A549 (cell line): ENCODE data around the gene TMEM156. TPM values are rescaled to one million over a fixed set of nuclear protein-coding genes. Genes with fewer than 3 reads are reported as not detected.

ENCODE experiments used
- ATAC-seq, 2 experiments: fragments of 200-7000 bp in 1 of 2; fragments of >200 bp in 1 of 2; cut with Nextera tagmentation in 1 of 2; cut with Tn5 transposase in 1 of 2; 3 replicates each; pipeline versions ENCODE4 v1.8.0 to v1.9.1; 2018 to 2020; ENCODE audit warnings: mild to moderate bottlenecking in 1 of 2, moderate library complexity in 1 of 2
- CTCF ChIA-PET: fragments of 300-600 bp; sonication (Branson Sonifier 250); formaldehyde crosslinking; extraction: SDS; loops from one replicate; lab custom pipeline; 2021; ENCODE audit warnings: antibody characterized with exemption, inconsistent platforms; lab: Yijun Ruan, JAX
- POLR2A ChIA-PET: fragments of 350-600 bp; formaldehyde crosslinking; extraction: SDS; loops from one replicate; lab custom pipeline; 2021; ENCODE audit warnings: antibody characterized with exemption, inconsistent platforms; lab: Yijun Ruan, JAX
- DNase-seq, 2 experiments: peaks; one replicate each; pipeline versions ENCODE4 v3.0.0 to v3.0.0-alpha.2; 2011 to 2016; ENCODE audit warnings: low read depth in 1 of 2, low spot score in 1 of 2
- FAIRE-seq: peaks from 2 replicates; lab custom pipeline; 2011; peaks lifted over from hg19 to GRCh38; lab: Jason Lieb, UNC
- H3K27ac ChIP-seq, 2 experiments: fragments of >200 bp; sonication (Bioruptor Twin); formaldehyde crosslinking; 3 replicates each; pipeline ENCODE4 v1.5.1; 2016 to 2017
- H3K4me1 ChIP-seq: fragments of >200 bp; sonication (Bioruptor Twin); formaldehyde crosslinking; 3 replicates; pipeline ENCODE4 v1.6.1; 2016
- H3K4me2 ChIP-seq: fragments of >200 bp; sonication (Bioruptor Twin); formaldehyde crosslinking; 3 replicates; pipeline ENCODE4 v1.6.1; 2016
- H3K4me3 ChIP-seq: fragments of >200 bp; sonication (Bioruptor Twin); formaldehyde crosslinking; 3 replicates; pipeline ENCODE4 v1.5.1; 2016
- H3K9me3 ChIP-seq: fragments of >200 bp; sonication (Bioruptor Twin); formaldehyde crosslinking; 3 replicates; pipeline ENCODE4 v1.6.1; 2016
- ATOH8 ChIP-seq: fragments of 250-450 bp; sonication (Bioruptor Pico); IDR thresholded peaks from 2 replicates; pipeline ENCODE4 v1.5.0; 2020; ENCODE audit warnings: low read depth, mild to moderate bottlenecking, moderate library complexity
- BCL3 ChIP-seq: fragments of >200 bp; sonication (Bioruptor Twin); formaldehyde crosslinking; IDR thresholded peaks from 3 replicates; pipeline ENCODE4 v1.6.1; 2016
- CHD2 ChIP-seq: fragments of 150-350 bp; IDR thresholded peaks from 2 replicates; pipeline ENCODE4 v1.6.1; 2014; ENCODE audit warnings: low read length; ENCODE audit not compliant: partially characterized antibody
- CTCF ChIP-seq: fragments of >200 bp; sonication (Bioruptor Twin); formaldehyde crosslinking; IDR thresholded peaks from 3 replicates; pipeline ENCODE4 v1.5.1; 2016
- EHMT2 ChIP-seq: fragments of 200-600 bp; sonication (generic); IDR thresholded peaks from 2 replicates; pipeline ENCODE4 v1.6.1; 2016; ENCODE audit warnings: antibody characterized with exemption, low read depth, mild to moderate bottlenecking, moderate library complexity
- ELK1 ChIP-seq: fragments of 150-350 bp; IDR thresholded peaks from 2 replicates; pipeline ENCODE4 v1.6.1; 2014; ENCODE audit warnings: low read depth, mild to moderate bottlenecking, low read length
- FOXS1 ChIP-seq: fragments of 250-450 bp; sonication (Bioruptor Pico); IDR thresholded peaks from 2 replicates; pipeline ENCODE4 v1.5.0; 2020; ENCODE audit warnings: mild to moderate bottlenecking, moderate library complexity
- GATA3 ChIP-seq: IDR thresholded peaks from 2 replicates; pipeline ENCODE4 v1.6.1; 2012; ENCODE audit warnings: borderline replicate concordance
- JUN ChIP-seq, 2 experiments: fragments of >200 bp; sonication (Bioruptor Twin); formaldehyde crosslinking; IDR thresholded peaks; 2 replicates in 1 of 2; 3 replicates in 1 of 2; pipeline ENCODE4 v1.6.1; 2016 to 2017
- JUNB ChIP-seq: fragments of >200 bp; sonication (Bioruptor Twin); formaldehyde crosslinking; IDR thresholded peaks from 2 replicates; pipeline ENCODE4 v1.6.1; 2016
- KDM5A ChIP-seq: fragments of 200-600 bp; sonication (generic); IDR thresholded peaks from 2 replicates; pipeline ENCODE4 v1.6.1; 2016; ENCODE audit warnings: antibody characterized with exemption, mild to moderate bottlenecking
- MAFK ChIP-seq: fragments of 450-650 bp; IDR thresholded peaks from 2 replicates; pipeline ENCODE4 v1.6.1; 2014; ENCODE audit not compliant: partially characterized antibody
- NFE2L2 ChIP-seq: fragments of 150-350 bp; conservative IDR thresholded peaks from 2 replicates; pipeline ENCODE4 v1.6.1; 2014; ENCODE audit warnings: low read length
- NPAS2 ChIP-seq: fragments of 250-450 bp; sonication (Bioruptor Pico); IDR thresholded peaks from 2 replicates; pipeline ENCODE4 v1.8.0; 2022; ENCODE audit warnings: mild to moderate bottlenecking, moderate library complexity, borderline replicate concordance
- NR3C1 ChIP-seq: fragments of >200 bp; sonication (Bioruptor Twin); formaldehyde crosslinking; IDR thresholded peaks from 3 replicates; pipeline ENCODE4 v1.6.1; 2017
- POLR2A ChIP-seq: IDR thresholded peaks from 2 replicates; pipeline ENCODE4 v1.6.1; 2012; ENCODE audit warnings: mild to moderate bottlenecking, low read length
- POLR2AphosphoS2 ChIP-seq: conservative IDR thresholded peaks from 2 replicates; pipeline ENCODE4 v1.6.1; 2012; ENCODE audit warnings: low read length, improper control_type of control experiment, inconsistent platforms
- RARB ChIP-seq: fragments of 250-450 bp; sonication (Bioruptor Pico); IDR thresholded peaks from 2 replicates; pipeline ENCODE4 v1.8.0; 2021; ENCODE audit warnings: mild to moderate bottlenecking, moderate library complexity
- RFX5 ChIP-seq: fragments of 450-650 bp; IDR thresholded peaks from 2 replicates; pipeline ENCODE4 v1.7.1; 2014; ENCODE audit warnings: antibody characterized with exemption, mild to moderate bottlenecking, moderate library complexity
- RNF2 ChIP-seq: fragments of 200-600 bp; sonication (generic); IDR thresholded peaks from 2 replicates; pipeline ENCODE4 v1.6.1; 2016; ENCODE audit warnings: low read depth, mild to moderate bottlenecking, antibody characterized with exemption, moderate library complexity, borderline replicate concordance
- SMC3 ChIP-seq: fragments of >200 bp; sonication (Bioruptor Twin); formaldehyde crosslinking; IDR thresholded peaks from 3 replicates; pipeline ENCODE4 v1.6.1; 2018; ENCODE audit warnings: inconsistent platforms
- TFCP2L1 ChIP-seq: fragments of 250-450 bp; sonication (Bioruptor Pico); IDR thresholded peaks from 2 replicates; pipeline ENCODE4 v1.5.0; 2021; ENCODE audit warnings: mild to moderate bottlenecking
- ZC3H11A ChIP-seq: fragments of 450-650 bp; IDR thresholded peaks from 2 replicates; pipeline ENCODE4 v1.6.1; 2014; ENCODE audit warnings: antibody characterized with exemption, mild to moderate bottlenecking
- ZFP36 ChIP-seq: fragments of 450-650 bp; IDR thresholded peaks from 2 replicates; pipeline ENCODE4 v1.6.1; 2014; ENCODE audit warnings: borderline replicate concordance; ENCODE audit not compliant: partially characterized antibody
- ZNF302 ChIP-seq: fragments of 250-450 bp; sonication (Bioruptor Pico); IDR thresholded peaks from 2 replicates; pipeline ENCODE4 v1.9.0; 2021; ENCODE audit warnings: inconsistent platforms, mild to moderate bottlenecking, moderate library complexity
- WGBS: methylation state at CpG from one replicate; pipeline ENCODE4 v1.1.6; 2017; ENCODE audit errors: missing lambda C conversion rate; 5-methylcytosine and 5-hydroxymethylcytosine counted together
- polyA plus RNA-seq, 4 experiments: library from polyadenylated mRNA; depleted of rRNA in 3 of 4; stranded (reverse); fragments of >200 nt; fragmentation: RNase III in 1 of 4; extraction: RNeasy Plus Mini Kit Qiagen cat#74134 plus additional on column Dnase treatment in 1 of 4; gene quantifications; 2 replicates in 3 of 4; 3 replicates in 1 of 4; pipeline ENCODE4 v1.2.3, GENCODE V29; 2011 to 2017

The TMEM156 gene
- polyA plus RNA-seq, 2 of the 4 experiments (the other 2 are of a cell fraction): 10.4 to 45.1 TPM

- WGBS: 93% methylated on average over 12 of the region's 12 CpGs
- DNase-seq (no peak), ATAC-seq (no peak), FAIRE-seq (no peak)
- CTCF ChIA-PET: no interaction called here
- Histone ChIP-seq H3K9me3 (no peaks in the 10 kb centered on the region), H3K4me1 (0 out of 3 replicates have a peak, but pooled peaks cover 3% of the 10 kb centered on the region), H3K4me2 (no peak overlapping the region), H3K27ac (no peak overlapping the region), H3K4me3 (no peak overlapping the region)
- POLR2A ChIA-PET: no interaction called here
- TF ChIP-seq CHD2 (no peak), RNF2 (no peak), ZNF302 (CRISPR knock-in tag) (no peak), ZC3H11A (no peak), POLR2A (no peak), GATA3 (no peak), FOXS1 (CRISPR knock-in tag) (no peak), NR3C1 (no peak), ZFP36 (no peak), ELK1 (no peak), POLR2AphosphoS2 (no peak), CTCF (no peak), KDM5A (no peak)
Measured at GRCh38 chr4:38983787-38984598, 48.2 kb downstream of the TMEM156 start.

- H3K4me3 ChIP-seq: no peak overlapping the region
- no peaks in the 10 kb centered on the region for H3K9me3 ChIP-seq
- H3K4me1 ChIP-seq: no peaks in the 10 kb centered on the region
- DNase-seq (no peak), ATAC-seq (no peak), FAIRE-seq (no peak)
- TF ChIP-seq FOXS1 (CRISPR knock-in tag) (no peak), MAFK (no peak), BCL3 (no peak), POLR2AphosphoS2 (no peak), TFCP2L1 (CRISPR knock-in tag) (no peak), SMC3 (no peak), KDM5A (no peak), ATOH8 (CRISPR knock-in tag) (no peak), RARB (no peak), GATA3 (no peak), EHMT2 (no peak), NFE2L2 (no peak), JUNB (no peak), JUN (IDR thresholded peaks at IDR 0.05) (no peak), NPAS2 (CRISPR knock-in tag) (no peak), RFX5 (no peak)
- no peak overlapping the region for H3K4me2 ChIP-seq
- ChIA-PET CTCF (no interaction called here), POLR2A (no interaction called here)
- no peak overlapping the region for H3K27ac ChIP-seq
- WGBS: 79% methylated on average over 6 of the region's 6 CpGs
Measured at GRCh38 chr4:38983291-38983690, 48.9 kb downstream of the TMEM156 start.
